Activated CD4-positive, alpha-beta memory T cell treated with anti-CD3 and anti-CD28 coated beads for 36 hours (primary cell): ENCODE results near the gene KCNAB2. TPM values are rescaled to one million over a fixed set of nuclear protein-coding genes. Genes with fewer than 3 reads are reported as not detected.

Experiments
- CTCF ChIA-PET: fragments of 350-600 bp; sonication (Branson Sonifier 250); formaldehyde crosslinking; loops from one replicate; lab custom pipeline; 2021; ENCODE audit warnings: antibody characterized with exemption, inconsistent platforms; lab: Charles Lee
- POLR2A ChIA-PET: fragments of 350-600 bp; sonication (Branson Sonifier 250); formaldehyde crosslinking; loops from one replicate; lab custom pipeline; 2021; ENCODE audit warnings: antibody characterized with exemption; lab: Charles Lee
- DNase-seq: peaks from one replicate; pipeline ENCODE4 v3.0.0-alpha.2; 2020
- H3K27ac Mint-ChIP-seq: one replicate; pipeline ENCODE4 v1.8.0; 2021; ENCODE audit warnings: mixed read lengths
- H3K27me3 Mint-ChIP-seq: one replicate; pipeline ENCODE4 v1.8.0; 2021; ENCODE audit warnings: mixed read lengths
- H3K36me3 Mint-ChIP-seq: one replicate; pipeline ENCODE4 v1.8.0; 2021; ENCODE audit warnings: mixed read lengths
- H3K4me1 Mint-ChIP-seq: one replicate; pipeline ENCODE4 v1.8.0; 2021; ENCODE audit warnings: low read depth, mixed read lengths
- H3K4me3 Mint-ChIP-seq: one replicate; pipeline ENCODE4 v1.8.0; 2021; ENCODE audit warnings: mild to moderate bottlenecking, mixed read lengths
- H3K9me3 Mint-ChIP-seq: one replicate; pipeline ENCODE4 v1.8.0; 2021; ENCODE audit warnings: mixed read lengths
- intact Hi-C: fragments of 100-400 bp; cut with micrococcal nuclease; formaldehyde crosslinking; loops from one replicate; pipeline ENCODE4 v1.15.1; 2023
- total RNA-seq, 2 experiments: library from RNA; stranded (reverse); gene quantifications; one replicate each; pipeline ENCODE4 v1.2.3, GENCODE V29; 2021

Gene KCNAB2
- total RNA-seq, 2 experiments from 2014 or later = 196 to 202 TPM

DNA sequence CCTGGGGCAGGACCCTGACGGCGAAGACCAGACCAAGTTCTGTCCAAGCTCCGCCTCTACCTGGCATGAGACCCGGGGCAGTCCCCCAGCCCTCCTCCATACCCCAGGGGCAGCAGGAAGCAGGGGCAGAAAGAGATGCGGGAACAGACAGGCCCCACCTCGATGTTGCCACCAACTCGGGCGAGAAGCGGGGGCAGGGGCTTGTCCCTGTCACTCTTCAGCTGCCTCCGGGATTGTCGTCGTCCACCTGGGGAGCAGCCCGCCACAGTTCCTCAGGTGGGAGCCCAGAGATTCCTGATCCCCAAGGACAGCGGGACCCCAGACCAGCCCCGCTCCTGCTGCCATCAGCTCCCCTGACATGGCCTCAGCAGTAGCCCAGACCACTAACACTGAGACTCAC, 79.7 kb downstream of the KCNAB2 start:
- Mint-ChIP-seq H3K27ac (no peak overlapping the region), H3K4me3 (no peak overlapping the region), H3K27me3 (peaks cover 2% of the 10 kb centered on the region), H3K9me3 (no peaks in the 10 kb centered on the region), H3K4me1 (peaks cover 2% of the 10 kb centered on the region), H3K36me3 (no peaks in the 10 kb centered on the region)
- DNase-seq = no peak
- POLR2A ChIA-PET = no interaction called here
- intact Hi-C loops = no loop called here
- CTCF ChIA-PET = no interaction called here

DNA sequence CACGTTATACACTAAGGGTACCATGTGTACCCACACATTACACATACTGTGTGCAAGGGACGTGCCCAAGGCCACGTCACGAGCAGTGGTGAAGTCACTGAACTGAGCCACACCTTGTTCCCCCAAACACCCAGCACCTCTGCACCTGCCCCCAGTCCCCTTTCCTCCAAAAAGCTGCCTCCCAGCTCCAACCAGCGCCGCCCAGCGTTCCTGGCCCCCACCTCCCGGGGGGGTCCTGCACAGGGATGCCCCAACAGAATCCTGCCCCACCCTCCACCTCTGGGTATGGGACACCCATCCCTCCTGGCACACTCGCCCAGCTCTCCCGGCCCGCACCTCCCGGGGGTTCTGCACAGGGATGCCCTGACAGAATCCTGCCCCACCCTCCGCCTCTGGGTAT, 80.3 kb downstream of the KCNAB2 start:
- ChIA-PET CTCF (no interaction called here), POLR2A (no interaction called here)
- H3K27ac Mint-ChIP-seq = no peak overlapping the region
- H3K27me3 Mint-ChIP-seq = peaks cover 2% of the 10 kb centered on the region
- no peak overlapping the region for H3K4me3 Mint-ChIP-seq
- H3K36me3 Mint-ChIP-seq = no peaks in the 10 kb centered on the region
- H3K4me1 Mint-ChIP-seq = peaks cover 2% of the 10 kb centered on the region
- intact Hi-C loops = no loop called here
- H3K9me3 Mint-ChIP-seq = no peaks in the 10 kb centered on the region
- no peak for DNase-seq

DNA sequence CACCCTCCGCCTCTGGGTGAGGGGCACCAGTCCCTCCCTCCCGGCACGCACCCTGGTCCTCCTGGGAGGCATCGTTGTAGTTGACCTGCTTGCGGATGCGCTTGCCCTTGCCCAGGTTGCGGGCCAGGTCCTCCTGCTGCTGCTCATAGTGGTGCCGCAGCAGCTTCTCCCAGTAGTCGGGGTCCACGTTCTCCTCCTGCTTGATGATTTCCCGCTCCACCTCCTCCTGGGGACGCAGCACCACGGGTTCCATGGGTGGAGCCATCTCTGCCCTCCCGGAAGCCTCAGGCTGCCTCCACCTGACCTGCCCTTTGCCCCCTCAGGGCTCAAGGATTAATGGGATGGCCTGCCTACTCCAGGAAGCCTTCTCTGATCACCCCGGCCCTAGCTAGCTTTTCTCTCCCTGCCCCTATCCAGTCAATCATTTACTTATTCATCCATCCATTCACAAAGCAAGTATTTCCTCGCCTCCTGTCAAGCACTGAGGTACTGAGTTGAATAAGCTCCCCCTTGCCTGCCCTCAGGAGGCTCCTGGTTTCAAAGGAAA, 80.9 kb downstream of the KCNAB2 start:
- no peak overlapping the region for H3K4me3 Mint-ChIP-seq
- no peak for DNase-seq
- intact Hi-C loops = no loop called here
- peaks cover 2% of the 10 kb centered on the region for H3K4me1 Mint-ChIP-seq
- ChIA-PET POLR2A (no interaction called here), CTCF (no interaction called here)
- peaks cover 2% of the 10 kb centered on the region for H3K27me3 Mint-ChIP-seq
- no peaks in the 10 kb centered on the region for H3K36me3 Mint-ChIP-seq
- no peak overlapping the region for H3K27ac Mint-ChIP-seq
- H3K9me3 Mint-ChIP-seq = no peaks in the 10 kb centered on the region

DNA sequence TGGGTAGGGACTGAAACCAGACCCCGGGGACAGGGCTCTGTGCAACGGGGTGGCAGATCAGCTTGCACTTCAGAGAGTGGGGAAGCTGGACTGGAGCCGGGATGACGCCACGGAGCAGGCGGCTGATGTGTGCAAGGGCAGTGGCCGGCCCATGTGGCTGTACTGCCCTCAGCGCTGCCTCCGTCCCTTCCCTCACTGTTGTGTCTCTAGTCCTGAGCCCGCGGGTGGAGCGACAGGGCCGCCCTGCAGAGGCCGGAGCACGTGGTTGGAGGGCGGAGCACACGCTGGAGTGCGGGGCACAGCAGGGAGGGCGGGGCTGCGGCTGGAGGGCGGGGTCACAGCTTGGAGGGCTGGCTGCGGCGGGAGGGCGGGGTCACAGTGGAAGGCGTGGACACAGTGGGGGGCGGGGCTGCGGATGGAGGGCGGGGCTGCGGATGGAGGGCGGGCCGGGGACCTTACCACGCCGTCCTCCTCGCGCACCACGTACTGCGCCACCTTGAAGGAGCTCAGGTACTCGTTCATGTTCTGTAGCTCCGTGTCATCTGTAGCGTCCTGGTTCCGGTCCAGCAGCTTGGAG, 82.0 kb downstream of the KCNAB2 start:
- Mint-ChIP-seq H3K4me1 (peaks cover 2% of the 10 kb centered on the region), H3K36me3 (no peaks in the 10 kb centered on the region), H3K9me3 (peaks cover 7% of the 10 kb centered on the region), H3K27me3 (peaks cover 2% of the 10 kb centered on the region), H3K27ac (no peak overlapping the region), H3K4me3 (no peak overlapping the region)
- ChIA-PET CTCF (interaction anchor here (0.9 kb wide), 1 partner anchor 57 kb away, joined by 3 read pairs; no protein-coding TSS in a partner anchor), POLR2A (no interaction called here)
- peak; percentile 84 for DNase-seq
- intact Hi-C loops = no loop called here

DNA sequence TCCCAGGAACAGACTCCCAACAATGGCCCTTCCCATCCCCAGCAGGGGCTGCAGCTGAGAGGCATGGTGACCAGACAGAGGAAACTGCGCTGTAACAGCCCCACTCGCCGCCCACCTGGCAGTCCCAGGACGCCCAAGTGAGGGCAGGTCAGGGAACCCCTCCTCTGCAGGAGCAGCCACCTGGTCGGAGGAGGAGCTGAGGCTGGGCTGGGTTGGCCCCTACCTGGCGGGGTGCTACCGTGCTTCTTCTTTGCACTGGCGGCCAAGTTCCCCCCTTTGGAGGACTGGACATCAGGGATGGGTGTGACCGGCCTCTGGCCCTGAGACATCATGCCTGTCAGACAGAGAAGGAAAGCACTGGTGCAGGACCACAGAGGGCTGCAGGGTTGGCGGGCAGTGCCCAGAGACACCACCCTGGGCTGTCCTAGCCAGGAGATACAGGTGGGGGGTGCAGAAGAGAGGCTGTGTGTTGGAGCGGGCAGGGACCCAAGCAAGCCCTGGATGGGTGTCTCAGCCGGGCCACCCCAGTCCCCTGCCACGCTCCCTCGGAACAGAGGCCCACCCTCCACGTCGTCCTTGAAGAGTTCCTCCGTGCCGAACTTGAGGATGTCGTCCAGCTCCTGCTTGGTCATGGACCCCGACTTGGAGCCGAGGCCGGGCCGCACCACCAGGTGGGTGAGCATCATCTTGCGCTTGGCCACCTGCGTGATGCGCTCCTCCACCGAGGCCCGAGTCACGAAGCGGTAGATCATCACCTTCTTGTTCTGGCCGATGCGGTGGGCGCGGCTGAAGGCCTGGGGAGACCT, 82.8 kb downstream of the KCNAB2 start:
- Mint-ChIP-seq H3K9me3 (peaks cover 8% of the 10 kb centered on the region), H3K36me3 (no peaks in the 10 kb centered on the region), H3K4me3 (no peak overlapping the region), H3K27me3 (peaks cover 2% of the 10 kb centered on the region), H3K27ac (no peak overlapping the region), H3K4me1 (peaks cover 2% of the 10 kb centered on the region)
- ChIA-PET CTCF (interaction anchor here (0.9 kb wide), 1 partner anchor 57 kb away, joined by 3 read pairs; no protein-coding TSS in a partner anchor), POLR2A (no interaction called here)
- no peak for DNase-seq
- intact Hi-C loops = no loop called here

DNA sequence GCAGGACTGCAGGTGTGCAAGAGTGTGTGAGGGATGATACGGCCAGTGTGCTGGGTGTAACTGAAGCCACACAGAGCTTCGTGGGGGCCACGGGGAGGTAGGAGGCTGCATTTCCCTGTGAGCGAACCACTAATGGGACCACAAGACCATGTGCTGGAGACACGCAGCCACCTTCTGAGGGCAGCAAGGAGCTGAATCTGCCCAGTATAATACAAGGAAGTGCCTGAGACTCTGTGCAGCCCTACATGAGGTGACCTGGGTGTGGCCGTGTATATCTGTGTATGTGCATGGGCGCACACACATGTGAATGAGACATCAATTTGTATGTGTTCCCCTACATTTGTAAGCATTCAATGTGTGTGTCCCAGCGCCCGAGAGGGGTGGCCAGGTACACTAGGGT, 83.6 kb downstream of the KCNAB2 start:
- Mint-ChIP-seq H3K36me3 (no peaks in the 10 kb centered on the region), H3K27me3 (peaks cover 2% of the 10 kb centered on the region), H3K9me3 (peaks cover 8% of the 10 kb centered on the region), H3K4me1 (peaks cover 2% of the 10 kb centered on the region), H3K4me3 (no peak overlapping the region), H3K27ac (no peak overlapping the region)
- no peak for DNase-seq
- CTCF ChIA-PET = no interaction called here
- intact Hi-C loops = no loop called here
- POLR2A ChIA-PET = no interaction called here

DNA sequence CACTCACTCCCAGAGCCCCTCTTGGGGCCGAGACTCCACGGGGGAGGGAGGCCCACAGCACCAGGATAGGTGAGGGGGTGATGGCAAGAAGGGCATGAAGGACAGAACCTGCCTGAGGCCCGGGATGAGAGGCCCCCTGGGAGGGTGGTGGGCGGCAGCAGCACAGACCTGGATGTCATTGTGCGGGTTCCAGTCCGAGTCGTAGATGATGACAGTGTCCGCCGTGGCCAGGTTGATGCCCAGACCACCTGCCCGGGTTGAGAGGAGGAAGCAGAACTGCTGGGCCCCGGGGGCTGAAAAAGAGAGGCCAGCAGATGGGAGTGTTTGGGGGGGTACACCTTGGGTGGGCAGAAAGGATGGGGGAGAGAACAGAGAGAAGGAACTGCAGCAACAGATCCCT, 84.3 kb downstream of the KCNAB2 start:
- Mint-ChIP-seq H3K9me3 (peaks cover 8% of the 10 kb centered on the region), H3K4me1 (peaks cover 2% of the 10 kb centered on the region), H3K36me3 (no peaks in the 10 kb centered on the region), H3K4me3 (no peak overlapping the region), H3K27ac (no peak overlapping the region), H3K27me3 (peaks cover 2% of the 10 kb centered on the region)
- intact Hi-C loops = no loop called here
- DNase-seq = no peak
- POLR2A ChIA-PET = no interaction called here
- CTCF ChIA-PET = no interaction called here

DNA sequence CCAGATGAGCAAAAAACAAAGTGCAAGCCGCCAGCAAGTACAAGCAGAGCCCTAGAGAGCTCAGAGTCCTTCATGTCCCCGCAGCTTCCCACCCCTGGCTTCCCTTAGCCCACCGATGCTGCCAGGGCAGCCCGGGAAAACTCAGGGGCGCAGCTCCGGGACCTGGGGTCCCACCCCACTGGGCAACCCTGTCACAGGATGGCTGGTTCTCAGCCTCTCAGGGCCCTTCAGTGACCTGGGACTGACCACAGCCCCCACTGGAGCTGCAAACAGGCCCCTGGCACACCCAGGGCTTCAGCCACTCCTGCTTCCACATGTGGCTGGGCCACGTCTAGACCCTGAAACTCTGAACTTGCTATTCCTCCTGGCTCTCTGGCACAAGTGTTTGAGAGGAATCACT, 84.9 kb downstream of the KCNAB2 start:
- H3K36me3 Mint-ChIP-seq = no peaks in the 10 kb centered on the region
- no peak for DNase-seq
- POLR2A ChIA-PET = no interaction called here
- intact Hi-C loops = no loop called here
- H3K4me3 Mint-ChIP-seq = no peak overlapping the region
- H3K27me3 Mint-ChIP-seq = peaks cover 2% of the 10 kb centered on the region
- H3K9me3 Mint-ChIP-seq = peaks cover 8% of the 10 kb centered on the region
- no peak overlapping the region for H3K27ac Mint-ChIP-seq
- CTCF ChIA-PET = no interaction called here
- H3K4me1 Mint-ChIP-seq = peaks cover 2% of the 10 kb centered on the region

DNA sequence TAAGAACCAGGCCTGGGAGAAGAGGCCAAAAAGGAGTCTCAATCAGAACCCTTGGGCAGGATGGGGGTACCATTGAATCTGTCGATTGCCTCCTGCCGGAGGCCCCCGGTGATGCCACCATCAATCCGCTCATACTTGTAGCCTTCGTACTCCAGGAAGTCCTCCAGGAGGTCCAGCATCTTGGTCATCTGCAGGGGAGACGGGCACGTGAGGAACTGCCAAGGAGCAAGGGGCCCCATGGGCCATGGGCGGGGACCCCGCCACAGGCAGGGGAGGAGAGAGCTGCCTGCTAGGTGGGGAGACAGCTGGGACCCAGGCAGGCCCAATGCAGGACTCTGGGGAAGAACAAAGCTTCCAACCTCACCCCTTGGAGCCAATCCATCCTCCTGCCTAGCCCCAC, 85.9 kb downstream of the KCNAB2 start:
- H3K27ac Mint-ChIP-seq = no peak overlapping the region
- DNase-seq = no peak
- intact Hi-C loops = no loop called here
- H3K36me3 Mint-ChIP-seq = no peaks in the 10 kb centered on the region
- H3K27me3 Mint-ChIP-seq = no peaks in the 10 kb centered on the region
- H3K9me3 Mint-ChIP-seq = peaks cover 8% of the 10 kb centered on the region
- ChIA-PET CTCF (no interaction called here), POLR2A (no interaction called here)
- H3K4me3 Mint-ChIP-seq = no peak overlapping the region
- peaks cover 2% of the 10 kb centered on the region for H3K4me1 Mint-ChIP-seq

DNA sequence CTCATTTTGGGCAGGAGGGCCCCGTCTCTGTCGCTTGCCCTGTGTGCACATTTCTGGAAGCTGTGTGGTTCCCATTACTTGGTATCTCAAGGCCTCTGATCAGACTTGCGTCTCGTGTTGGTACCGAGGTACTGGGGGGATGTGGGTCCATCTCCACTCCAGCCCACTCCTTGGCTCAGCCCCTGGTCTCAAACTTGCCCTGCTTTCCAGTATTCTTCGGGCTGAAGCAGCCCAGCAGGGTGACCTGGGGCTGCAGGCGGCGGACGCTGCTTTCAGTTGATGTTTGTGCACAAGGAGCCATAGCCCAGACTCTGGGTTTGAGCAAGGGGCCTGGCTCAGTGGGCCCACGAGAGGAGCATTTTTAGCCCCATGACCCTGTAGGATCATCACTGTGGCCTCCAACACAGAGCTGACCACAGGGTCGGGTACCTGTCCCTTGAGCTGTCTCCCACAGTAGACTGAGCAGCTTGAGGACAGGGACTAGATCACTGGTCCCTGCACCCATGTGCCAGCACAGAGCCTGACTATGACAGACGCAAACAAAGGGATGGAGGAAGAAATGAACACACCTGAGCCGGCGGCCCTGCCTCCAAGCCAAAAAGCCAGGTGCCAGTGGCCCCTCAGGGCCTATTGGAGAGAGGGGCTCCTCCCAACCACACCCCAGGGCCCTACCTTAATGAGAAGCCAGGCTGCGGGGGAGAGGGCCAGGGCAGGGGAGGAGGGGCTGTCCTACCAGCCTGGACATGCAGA, 87.6 kb downstream of the KCNAB2 start:
- intact Hi-C loops = no loop called here
- no peak for DNase-seq
- Mint-ChIP-seq H3K36me3 (no peaks in the 10 kb centered on the region), H3K27me3 (no peaks in the 10 kb centered on the region), H3K4me3 (no peak overlapping the region), H3K9me3 (peaks cover 8% of the 10 kb centered on the region), H3K4me1 (no peaks in the 10 kb centered on the region), H3K27ac (no peak overlapping the region)
- POLR2A ChIA-PET = no interaction called here
- CTCF ChIA-PET = no interaction called here

DNA sequence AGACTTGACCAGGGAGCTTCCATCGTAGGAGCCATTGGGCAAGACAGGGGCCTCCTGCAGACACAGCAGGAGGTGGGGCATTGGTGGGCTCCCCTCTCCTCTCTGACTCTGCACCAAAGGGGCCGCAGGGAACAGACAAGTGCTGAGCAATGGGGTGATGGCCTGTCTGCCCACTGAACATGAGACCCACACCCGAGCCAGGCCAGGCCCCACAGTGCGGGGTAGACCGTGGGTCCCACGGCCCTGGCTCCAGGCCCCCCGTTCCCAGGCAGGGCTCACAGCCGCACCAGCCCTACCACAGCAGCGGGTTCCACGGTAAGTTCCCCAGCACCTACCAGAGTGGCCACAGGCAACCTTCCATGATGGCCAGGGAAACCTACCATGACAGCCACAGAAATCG, 88.5 kb downstream of the KCNAB2 start:
- POLR2A ChIA-PET = no interaction called here
- H3K4me1 Mint-ChIP-seq = no peaks in the 10 kb centered on the region
- H3K9me3 Mint-ChIP-seq = peaks cover 8% of the 10 kb centered on the region
- no peak overlapping the region for H3K27ac Mint-ChIP-seq
- H3K4me3 Mint-ChIP-seq = no peak overlapping the region
- no peaks in the 10 kb centered on the region for H3K36me3 Mint-ChIP-seq
- CTCF ChIA-PET = no interaction called here
- no peaks in the 10 kb centered on the region for H3K27me3 Mint-ChIP-seq
- intact Hi-C loops = no loop called here
- no peak for DNase-seq

DNA sequence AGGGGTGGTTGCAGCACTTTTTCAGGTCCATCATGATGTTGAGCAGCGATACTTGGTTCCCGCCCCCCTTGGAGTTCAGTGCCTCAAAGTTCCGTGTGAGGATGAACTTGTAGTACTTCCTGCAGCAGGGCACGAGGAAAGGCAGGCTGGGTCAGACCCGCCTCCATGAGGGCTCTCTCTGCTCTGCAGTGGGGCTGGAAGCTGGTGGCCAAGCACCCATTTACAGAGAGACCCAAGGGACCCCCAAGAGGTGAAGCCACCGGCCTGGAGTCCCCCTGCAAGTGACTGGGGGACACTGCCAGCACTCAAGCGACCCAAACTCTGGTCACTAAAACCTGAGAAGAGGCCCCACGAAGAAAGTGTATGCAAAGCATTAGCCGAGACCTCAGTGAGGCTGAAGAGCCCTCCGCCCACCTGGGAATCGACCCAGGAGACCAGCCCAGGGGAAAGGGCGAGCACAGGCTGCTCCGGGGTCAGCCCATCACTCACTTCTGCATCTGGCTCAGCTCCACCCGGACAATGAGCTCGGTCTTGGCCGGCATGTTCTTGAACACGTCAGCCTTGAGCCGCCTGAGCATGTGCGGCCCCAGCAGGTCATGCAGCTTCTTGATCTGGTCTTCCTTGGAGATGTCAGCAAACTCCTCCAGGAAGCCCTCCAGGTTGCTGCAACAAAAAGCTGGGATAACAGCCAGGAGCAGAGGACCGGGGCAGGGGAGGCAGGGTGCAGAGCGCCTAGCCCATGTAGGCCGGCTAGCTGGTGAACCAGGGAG, 89.2 kb downstream of the KCNAB2 start:
- H3K27me3 Mint-ChIP-seq = no peaks in the 10 kb centered on the region
- CTCF ChIA-PET = no interaction called here

More for the DNA sequence above, 89.2 kb downstream of the KCNAB2 start:
- Mint-ChIP-seq H3K36me3 (no peaks in the 10 kb centered on the region), H3K27ac (no peak overlapping the region), H3K4me3 (no peak overlapping the region), H3K4me1 (no peaks in the 10 kb centered on the region), H3K9me3 (peaks cover 8% of the 10 kb centered on the region)
- POLR2A ChIA-PET = no interaction called here
- intact Hi-C loops = no loop called here
- DNase-seq = no peak
